AML-193 (cell line): Measurements from ENCODE around the gene PCGF1.

ENCODE experiments used
- DNase-seq, 2 experiments: peaks; one replicate each; lab custom pipeline; 2025; lab: John Stamatoyannopoulos, UW

The PCGF1 gene

DNA sequence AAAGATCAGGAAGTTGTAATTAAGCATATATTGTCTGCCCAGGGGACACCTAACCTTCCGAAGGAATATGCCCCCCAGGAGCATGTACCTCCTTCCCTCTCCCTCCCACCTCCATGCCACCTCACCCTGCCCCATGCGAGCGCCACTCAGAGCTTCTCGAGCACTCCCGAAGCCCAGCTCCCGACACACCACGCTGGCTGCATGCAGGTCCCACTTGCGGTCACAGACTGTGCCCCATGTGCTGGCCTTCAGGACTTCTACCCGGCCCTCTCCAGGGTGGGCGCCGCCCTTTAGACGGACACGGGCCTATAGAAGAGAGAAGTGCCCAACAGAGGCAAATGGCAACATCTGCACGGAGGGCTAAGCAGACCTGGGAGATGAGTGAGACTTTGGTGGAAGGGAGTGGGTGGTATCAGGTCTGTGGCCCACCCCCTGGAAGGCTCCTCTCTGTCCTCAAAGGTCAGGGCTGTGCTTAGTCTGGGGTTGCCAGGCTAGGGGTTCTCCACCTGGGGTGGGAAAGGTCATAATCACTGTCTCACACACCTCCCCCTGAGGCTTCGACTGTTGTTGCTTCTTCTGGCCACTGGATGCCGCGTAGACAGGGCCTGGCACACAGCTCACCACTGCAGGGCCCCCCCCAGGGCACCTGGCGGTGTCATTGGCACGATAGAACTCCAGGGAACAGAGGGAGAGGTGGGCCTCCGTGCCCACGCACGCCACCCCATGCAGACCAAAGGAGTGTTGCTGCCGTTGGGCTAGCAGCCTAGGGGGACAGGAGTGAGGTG lies 28.9 kb upstream of the PCGF1 start:
- no peak for DNase-seq

DNA sequence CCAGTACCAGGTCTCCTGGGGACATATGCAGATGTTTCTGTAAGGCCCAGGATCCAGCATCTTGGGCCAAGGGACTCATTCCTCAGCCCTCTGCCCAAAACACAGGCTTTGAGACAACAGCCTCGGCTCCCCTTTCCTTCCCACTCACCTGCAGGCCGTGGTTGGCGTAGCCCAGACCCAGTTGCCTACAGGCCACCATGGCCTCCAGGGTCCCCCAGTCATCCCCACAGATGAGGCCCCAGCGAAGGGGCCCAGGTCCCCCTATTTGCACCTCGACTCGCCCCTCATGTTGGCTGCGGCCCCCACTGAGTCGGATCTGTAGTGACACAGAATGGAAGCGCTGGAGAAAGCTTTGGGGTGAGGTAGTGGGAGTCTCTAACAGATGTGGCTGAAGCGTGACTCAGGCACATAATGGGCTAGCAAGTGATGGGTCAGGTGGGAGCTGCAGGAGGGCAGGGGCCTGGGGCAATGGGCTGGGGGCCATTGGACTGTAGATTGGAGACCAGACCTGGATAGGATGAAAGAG lies 28.0 kb upstream of the PCGF1 start:
- no peak for DNase-seq

DNA sequence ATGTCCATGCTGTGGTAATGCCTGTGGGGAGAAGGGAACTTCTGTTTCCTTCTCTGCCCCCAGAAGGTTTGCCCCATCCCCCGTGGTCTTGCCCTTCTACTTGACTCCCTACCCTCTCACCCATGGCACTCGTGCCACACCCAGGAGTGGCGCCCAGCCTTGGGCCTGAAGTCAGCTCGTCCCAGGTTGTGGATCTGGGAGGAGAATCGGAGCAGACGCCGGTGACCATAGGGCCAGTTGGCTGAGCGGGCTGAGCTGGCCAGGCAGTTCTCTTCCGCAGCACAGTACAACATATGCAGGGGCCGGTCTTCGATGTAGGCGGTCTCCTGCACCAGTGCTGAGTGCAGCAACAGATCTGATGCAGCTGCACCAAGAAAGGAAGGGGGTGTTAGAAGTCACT lies 26.9 kb upstream of the PCGF1 start:
- no peak for DNase-seq

DNA sequence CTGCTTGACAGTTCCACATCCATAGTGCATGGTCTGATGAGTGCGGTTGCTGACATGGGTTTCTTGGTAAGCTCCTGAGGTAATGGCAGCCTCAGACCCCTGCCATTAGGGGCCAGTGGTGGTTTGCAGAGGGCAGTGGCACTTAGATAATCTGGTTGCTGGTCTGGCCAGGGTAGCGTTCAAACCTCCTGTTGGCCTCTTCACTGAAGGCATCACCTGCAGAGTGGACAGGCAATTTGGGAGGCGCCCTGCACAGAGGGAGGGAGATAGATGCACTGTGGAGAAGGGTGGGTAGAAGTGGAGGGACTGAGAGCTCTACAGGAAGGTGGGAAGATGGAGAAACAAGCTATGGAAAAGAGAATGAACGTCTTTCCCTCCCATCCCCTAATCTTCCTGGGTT lies 26.0 kb upstream of the PCGF1 start:
- no peak for DNase-seq

DNA sequence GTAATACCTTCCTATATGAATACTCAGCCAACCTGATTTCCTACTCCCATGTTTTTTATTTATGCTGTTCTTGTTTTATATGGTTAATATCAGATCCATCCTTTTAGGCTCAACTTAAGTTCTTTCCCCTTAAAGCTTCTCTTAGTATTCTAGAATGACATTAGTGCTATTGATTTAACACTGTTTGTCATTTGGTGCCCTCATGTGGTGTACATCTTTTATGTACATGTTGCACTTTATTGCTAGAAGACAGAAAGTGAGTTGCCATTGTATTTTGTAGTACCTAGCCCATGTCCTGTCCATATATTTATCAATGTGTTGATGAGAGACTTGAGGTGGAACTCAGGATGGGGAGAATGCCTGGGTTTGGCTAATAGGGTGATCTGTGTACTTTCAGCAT lies 24.7 kb upstream of the PCGF1 start:
- DNase-seq: peak; percentile 64 to 69

DNA sequence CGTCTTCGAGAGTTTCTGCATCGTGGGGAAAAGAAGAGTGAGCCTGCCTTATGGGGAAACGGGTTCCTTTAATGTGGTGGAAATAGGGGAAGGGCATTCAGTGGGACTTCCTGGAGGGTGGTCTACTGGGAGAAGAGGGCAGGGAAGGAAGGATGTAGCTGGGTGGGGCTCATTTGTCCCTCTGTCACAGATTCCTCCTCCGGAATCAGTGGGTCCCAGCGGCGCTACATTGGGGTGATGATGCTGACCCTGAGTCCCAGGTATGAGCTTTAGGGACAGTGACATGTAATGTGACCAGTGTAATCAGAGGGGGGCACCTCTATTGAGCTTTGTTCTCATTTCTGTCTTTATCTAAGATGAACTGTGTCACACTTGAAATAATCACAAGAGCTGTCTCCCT lies 24.2 kb upstream of the PCGF1 start:
- DNase-seq: no peak

DNA sequence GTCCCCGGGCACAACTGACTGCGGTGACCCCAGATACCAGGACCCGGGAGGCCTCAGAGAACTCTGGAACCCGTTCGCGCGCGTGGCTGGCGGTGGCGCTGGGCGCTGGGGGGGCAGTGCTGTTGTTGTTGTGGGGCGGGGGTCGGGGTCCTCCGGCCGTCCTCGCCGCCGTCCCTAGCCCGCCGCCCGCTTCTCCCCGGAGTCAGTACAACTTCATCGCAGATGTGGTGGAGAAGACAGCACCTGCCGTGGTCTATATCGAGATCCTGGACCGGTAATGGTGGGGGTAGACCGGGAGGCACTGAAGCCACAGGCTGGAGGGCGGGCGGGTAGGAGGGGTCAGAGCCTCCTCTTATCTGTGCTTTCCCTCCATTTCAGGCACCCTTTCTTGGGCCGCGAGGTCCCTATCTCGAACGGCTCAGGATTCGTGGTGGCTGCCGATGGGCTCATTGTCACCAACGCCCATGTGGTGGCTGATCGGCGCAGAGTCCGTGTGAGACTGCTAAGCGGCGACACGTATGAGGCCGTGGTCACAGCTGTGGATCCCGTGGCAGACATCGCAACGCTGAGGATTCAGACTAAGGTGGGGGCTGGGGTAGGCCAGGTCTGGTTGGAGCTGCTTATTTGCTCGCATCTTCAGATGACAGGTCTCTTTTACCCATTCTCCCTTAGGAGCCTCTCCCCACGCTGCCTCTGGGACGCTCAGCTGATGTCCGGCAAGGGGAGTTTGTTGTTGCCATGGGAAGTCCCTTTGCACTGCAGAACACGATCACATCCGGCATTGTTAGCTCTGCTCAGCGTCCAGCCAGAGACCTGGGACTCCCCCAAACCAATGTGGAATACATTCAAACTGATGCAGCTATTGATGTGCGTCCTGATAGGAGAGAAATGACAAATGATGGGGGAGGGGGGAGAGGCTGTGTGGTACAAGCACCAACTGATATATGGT lies 23.0 kb upstream of the PCGF1 start:
- DNase-seq: peak in 1 of 2 experiments; percentile 39

DNA sequence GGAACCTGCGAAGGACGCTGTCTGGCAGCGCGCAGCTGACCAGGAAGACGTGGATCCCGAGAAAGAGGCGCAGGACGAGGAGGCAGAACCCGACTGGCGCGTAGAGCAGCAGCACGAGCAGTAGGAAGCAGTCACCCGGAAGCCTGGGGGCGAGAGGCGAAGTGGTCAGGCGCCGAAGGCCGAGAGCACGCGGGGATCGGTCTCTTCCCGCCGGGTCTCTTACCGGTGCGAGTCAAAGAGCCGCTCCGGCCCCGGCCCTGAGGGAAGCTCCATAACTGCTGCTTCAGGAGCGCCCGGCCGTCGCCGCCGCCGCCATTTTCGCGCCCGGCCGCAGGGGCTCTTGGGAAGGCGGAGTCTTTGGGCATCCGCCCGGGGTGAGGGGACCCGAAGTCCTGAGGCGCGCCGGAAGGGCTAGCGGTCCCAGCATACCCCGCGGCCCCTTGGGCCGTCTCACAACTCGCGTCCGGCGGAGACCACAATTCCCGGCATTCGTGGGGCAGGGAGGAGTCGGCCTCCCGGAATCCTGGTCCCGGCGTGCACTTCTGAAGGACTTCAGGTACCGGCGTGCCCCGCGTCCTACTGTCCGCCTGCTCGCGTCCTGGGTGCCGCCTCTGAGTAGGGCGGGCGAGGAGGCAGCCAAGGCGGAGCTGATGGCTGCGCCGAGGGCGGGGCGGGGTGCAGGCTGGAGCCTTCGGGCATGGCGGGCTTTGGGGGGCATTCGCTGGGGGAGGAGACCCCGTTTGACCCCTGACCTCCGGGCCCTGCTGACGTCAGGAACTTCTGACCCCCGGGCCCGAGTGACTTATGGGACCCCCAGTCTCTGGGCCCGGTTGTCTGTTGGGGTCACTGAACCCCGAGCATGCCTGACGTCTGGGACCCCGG lies 22.1 kb upstream of the PCGF1 start, which contains the start of the genes AUP1 and HTRA2:
Gene AUP1 (minus strand): TSS at position 350 of the 882 bp plus-strand sequence. CDS start 77 bp downstream, at position 273.
Gene HTRA2 (plus strand): TSS at position 577 of the 882 bp plus-strand sequence. CDS start 74 bp downstream, at position 651.
- peak; percentile 98 to 99 for DNase-seq

DNA sequence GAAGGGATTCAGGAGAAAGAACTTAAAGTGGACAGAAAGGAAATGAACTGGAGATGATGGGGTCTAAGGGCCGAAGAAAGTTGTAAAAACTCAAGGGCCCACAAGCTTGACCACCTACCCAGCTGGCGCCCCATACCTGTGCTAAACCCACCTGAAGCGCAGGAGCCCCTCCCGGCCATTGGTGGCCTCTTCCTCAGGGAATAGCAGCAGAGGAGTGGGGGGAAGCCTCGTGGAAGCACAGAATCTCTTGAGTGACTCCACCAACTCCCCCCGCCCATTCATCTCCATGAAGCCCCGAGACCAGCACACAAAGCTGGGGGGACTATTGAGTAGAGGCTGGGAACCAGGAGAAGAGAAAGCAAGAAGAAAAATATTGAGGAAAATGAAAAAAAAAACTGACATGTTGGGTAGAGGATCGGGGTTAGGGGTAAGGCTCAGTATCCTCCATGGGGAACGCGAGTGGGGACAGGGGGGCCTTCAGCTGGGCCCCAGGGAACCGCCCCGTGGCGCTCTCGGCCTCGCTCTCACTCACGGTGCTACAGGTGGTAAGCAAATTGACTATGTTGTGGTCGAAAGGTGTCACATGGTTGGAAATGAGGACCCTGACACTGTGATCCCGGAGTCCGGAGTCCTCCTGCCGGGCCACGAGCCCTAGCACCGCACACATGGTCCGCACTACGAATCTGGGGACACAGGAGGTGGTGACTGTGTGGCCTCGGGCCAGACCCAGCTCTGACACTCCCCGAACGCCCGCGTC lies 21.3 kb upstream of the PCGF1 start:
- DNase-seq: no peak

DNA sequence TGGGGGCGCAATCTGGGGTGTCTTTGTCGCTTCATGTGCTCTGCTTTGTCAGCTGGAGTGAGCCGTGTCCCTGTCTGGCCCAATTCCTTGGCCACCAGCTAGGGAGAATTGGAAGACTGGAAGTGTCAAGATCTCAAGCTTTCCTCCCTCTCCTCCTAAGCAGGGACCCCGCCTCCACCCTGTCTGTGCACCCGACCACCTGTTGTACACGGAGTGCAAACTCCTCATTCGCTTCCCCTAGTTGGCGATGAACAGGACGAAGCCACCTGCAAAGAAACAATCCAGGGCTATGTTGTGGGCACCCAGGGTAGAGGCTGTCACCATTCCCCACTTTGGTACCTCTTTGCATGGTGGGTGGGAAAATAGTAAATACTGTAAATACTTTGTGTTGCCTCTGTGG lies 20.2 kb upstream of the PCGF1 start:
- no peak for DNase-seq

DNA sequence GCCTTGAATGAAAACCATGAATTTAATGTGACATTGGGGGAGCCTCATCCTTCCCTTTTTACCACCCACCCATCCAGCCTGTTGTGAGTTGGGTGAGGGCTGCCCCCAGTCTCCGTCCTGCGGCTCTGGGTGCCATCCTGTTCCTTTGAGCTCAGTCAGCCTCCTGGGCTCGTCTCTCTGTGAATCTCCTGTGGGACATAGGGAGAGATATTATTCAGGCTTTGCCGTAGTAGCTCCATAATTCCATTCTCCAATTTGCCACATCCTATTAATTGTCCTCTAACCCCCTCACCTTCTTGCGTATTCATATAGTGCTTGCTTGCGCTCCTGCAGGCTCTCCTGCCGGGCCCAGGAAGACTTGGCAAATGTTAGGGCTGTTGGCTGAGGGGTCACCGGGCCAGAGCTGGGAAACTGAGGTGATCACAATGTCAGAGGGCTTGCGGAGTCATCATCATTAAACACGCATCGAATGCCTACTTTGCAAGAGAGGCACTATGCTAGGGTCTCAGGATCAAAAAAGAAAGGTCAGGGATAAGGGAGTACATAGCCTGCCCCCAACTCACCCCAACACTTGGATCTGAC lies 19.2 kb upstream of the PCGF1 start:
- DNase-seq: no peak

DNA sequence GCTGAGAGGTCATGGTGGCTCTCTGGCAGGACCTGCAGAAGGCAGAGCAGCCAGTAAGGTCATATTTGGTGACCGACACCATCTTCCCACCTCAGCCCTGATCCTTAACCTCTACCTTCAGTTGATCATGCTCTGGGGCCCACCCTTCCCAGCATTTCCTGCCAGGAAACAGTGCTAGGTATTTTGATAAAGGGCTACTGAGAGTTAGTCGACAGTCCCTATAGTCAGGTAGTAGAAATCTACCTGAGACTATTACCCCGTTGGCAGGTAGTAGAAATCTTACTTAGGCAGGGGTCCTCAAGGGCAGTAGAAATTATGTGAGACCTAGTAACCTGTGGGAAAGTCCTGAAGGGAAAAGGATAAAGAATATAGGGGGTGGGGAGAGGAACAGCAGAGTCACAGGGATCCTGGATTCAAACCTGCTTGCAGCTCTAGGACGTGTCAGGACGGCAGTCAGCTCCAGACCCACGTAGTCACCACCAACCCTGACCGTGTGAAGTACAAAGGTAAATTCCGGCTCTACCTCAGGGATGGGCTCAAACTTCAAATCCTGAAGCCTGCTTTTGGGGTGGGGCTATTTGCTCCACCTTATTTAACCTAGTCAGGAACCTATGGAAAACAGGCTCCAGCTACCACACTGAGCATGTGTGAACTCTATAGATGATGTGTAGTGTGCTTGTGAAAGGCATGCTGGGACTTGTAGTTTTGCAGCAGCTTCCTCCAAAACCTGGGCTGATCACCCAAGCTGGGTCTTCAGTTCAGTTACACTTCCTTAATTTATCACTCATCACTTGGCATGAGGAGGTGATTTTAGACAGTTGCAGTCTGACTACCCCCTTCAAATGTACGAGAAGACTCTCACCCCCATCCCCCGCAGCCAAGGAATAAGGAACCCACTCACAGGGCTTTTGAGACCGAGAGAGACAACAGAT lies 18.5 kb upstream of the PCGF1 start, which contains the start of gene DQX1:
Gene DQX1 (minus strand): TSS at position 515 of the 932 bp plus-strand sequence. CDS start 502 bp downstream, at position 13.
- peak; percentile 35 to 56 for DNase-seq

DNA sequence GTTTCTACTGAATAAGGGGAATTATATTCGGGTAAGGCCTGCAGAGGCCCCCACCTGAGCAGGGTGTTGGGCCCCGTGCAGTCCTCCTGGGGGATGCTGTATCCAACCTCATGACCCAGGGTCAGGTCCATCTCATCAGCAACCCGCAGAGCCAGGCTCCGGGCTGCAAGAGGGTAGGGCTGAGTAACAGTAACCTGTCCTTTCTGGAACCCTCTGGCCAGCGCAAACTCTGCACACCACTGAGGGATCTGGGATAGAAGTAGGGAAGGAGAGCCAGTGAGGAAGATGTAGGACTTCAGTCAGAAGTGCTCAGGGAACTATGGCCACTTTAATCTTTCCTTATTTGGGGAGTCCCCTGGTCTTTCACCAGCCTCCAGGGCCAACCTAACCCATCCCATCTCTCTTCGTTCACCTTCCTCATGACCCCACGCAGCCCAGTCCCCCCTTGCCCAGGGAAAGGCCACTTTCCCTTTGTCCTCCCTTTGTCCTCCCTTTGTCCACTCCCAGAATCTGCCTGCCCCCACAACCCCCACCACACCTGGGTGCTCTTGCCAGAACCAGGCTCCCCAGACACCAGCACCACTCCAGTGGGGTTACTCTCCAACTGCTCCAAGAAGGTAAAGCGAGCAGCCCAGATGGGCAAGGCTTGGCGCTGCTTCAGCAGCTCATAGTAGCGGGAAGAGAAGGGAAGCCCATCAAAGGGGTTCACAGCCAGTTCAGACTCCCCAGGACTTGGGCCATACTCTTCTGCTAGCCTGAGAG lies 17.6 kb upstream of the PCGF1 start:
- DNase-seq: no peak

DNA sequence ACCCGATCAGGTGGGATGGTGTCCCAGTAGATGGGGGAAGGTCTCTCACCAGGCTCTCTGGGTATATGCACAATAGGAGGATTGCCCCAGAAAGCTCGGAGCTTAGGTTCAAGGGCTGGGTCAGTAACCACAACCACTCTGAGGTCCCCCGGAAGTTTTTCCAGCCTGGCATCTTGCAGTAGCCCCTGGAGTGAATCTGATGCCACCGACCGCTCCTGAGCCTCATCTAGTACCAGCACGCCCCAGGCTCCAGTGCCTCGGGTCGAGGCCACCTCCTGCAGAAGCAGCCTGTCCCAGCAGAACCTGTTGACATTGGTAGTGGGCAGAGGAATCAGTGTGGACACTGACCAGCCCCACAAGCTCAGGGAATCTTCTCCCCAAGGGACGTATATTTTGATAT lies 16.5 kb upstream of the PCGF1 start:
- DNase-seq: no peak

DNA sequence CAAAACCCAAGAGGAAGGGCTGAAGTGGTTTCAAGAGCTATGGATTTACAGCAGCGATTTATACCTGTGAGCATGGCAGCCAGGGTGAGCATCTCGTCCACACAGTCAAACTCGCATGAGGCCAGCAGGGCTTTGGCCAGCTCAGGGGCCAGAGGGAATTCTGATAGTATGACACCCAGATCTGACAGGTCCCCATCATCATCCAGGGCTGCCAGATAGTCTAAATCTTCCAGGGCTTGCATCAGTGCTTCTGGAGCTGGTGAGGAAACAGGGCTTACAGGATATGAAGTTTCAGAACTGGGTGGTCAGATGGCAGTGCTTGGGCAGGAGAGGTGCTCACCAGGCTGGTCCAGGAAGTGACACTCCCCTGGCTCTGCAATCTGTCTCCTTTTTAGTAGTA lies 15.0 kb upstream of the PCGF1 start:
- no peak for DNase-seq

DNA sequence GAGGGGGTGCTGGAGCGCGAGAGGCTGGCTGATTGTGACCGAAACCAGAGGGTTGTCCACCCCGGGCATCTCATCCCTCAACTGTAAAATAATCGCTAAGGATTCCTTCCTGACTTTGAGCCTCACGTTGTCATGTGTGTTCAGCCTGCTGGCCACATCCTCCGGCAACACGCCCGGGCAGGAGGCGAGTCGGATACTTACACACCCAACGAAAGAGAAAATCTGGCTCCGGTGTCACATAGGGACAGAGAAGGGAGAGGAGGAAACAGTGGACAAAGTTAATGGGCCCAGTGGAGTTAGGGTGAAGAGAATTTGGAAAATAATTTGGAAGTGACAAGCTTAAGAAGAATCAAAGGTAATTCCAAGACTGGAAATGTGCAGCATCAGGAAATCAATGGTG lies 9.2 kb upstream of the PCGF1 start:
- DNase-seq: no peak

DNA sequence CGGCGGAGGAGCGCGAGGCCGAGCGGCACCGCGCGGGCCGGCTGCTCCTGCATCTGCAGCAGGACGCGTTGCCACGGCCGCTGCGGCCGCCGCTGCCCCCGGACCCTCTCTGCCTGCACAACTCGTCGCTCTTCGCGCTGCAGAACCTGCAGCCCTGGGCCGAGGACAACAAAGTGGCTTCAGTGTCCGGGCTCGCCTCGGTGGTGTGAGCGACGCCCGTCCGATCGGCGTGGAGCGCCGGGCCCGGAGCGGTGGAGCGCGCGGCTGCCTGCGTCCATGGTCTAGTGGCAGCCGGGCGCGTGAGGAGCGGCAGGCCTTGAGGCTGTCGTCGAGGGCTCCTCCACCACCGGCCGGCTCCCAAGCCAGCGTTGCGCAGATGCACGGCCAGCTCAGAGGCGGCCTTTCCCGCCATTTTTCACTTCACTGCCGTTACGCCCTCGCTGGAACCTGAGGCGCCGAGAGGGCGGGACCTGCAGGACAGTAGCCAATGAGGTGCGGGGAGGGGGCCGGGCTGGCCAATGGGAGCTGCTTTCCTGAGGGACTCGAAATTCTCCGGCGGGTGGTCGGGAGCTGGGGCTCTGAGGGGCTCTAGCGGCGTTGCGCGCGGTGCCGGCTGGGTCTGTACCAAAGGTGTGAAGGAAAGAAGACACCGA lies 8.6 kb upstream of the PCGF1 start:
- no peak for DNase-seq
